Hair follicular keratinocyte (primary cell): ENCODE data around the gene S100Z. TPM values are rescaled to one million over a fixed set of nuclear protein-coding genes. Genes with fewer than 3 reads are reported as not detected.

Source experiments
- total RNA-seq: library from RNA; depleted of rRNA; stranded (reverse); fragments of >200 nt; gene quantifications from 2 replicates; pipeline ENCODE4 v1.2.3, GENCODE V29; 2015

S100Z gene
- not detected in 2 replicates for total RNA-seq

DNA sequence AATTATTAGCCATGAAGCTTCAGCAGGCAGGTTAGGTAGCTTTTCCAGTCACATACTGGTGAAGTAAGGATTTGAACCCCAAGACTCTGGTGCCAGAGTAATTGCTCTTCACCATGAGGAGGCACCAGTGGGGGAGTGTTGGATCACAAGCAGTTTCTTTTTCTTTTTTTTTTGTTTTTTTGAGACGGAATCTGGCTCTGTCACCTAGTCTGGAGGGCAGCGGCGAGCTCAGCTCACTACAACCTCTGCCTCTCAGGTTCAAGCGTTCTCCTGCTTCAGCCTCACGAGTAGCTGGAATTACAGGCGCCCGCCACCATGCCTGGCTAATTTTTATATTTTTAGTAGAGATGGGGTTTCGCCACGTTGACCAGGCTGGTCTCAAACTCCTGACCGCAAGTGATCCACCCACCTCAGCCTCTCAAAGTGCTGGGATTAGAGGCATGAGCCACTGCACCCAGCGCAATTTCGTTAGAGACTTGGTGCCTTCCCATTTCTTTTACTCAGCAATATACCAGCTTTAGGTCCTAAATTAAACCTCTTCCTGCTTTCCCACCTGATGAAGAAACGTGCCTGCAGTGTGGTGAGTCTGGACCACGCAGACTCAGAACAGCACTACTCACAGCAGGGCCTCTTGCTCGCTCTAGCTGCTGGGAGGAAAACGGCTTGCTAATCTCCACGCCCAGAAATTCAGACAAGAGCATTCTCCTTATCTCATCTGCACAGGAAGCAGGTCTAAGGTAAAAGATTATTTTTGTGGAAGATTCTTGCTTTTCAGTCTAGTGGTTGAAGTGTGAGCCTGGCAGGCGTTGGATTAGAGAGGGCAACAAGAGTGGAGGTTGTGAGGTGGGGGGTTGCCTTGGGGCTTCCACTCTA is at the start of gene S100Z:
S100Z (plus strand) TSS at position 596 of the 873 bp plus-strand sequence. CDS start 25,346 bp downstream, outside the sequence.

DNA sequence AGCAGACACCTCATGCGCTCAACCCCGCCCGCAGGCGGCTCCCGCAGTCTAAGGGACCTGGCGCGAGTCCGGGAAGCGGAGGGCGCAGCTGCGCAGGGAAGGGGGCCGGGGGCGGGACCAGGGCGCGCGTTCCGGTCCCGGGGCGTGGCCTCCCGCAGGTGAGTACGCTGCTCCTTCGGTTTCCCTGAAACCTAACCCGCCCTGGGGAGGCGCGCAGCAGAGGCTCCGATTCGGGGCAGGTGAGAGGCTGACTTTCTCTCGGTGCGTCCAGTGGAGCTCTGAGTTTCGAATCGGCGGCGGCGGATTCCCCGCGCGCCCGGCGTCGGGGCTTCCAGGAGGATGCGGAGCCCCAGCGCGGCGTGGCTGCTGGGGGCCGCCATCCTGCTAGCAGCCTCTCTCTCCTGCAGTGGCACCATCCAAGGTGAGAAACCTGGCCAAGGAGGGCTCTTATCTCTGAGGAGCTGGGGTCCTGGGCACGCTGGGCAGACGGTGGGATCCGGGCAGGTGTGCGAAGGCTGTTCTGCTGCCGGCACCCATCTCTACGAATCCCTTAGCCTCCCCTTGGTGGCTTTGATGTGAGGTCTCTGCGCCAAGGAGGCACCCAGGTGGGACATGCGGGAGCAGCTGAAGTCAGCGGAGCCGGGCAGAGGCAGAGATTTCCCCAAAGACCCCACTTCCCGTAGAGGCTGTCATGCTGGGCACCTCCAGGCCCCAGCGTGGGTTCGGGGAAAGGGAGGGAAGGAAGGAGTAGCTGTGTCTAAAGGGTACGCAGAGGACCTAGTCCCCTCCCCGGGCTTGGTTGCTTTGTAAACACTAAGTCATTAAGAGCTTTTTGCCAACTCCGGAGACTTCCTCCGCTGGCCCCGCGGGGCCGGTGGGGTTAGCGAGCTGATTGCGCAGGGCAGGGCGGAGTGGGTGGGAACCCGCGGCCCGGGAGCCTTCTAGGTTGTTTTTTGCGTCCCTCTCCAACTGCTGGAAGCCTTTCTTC is 30.7 kb upstream of the S100Z start, which contains the start of gene F2RL1:
F2RL1 (plus strand) TSS at position 187 of the 988 bp plus-strand sequence; CDS start at position 340, 153 bp downstream.

DNA sequence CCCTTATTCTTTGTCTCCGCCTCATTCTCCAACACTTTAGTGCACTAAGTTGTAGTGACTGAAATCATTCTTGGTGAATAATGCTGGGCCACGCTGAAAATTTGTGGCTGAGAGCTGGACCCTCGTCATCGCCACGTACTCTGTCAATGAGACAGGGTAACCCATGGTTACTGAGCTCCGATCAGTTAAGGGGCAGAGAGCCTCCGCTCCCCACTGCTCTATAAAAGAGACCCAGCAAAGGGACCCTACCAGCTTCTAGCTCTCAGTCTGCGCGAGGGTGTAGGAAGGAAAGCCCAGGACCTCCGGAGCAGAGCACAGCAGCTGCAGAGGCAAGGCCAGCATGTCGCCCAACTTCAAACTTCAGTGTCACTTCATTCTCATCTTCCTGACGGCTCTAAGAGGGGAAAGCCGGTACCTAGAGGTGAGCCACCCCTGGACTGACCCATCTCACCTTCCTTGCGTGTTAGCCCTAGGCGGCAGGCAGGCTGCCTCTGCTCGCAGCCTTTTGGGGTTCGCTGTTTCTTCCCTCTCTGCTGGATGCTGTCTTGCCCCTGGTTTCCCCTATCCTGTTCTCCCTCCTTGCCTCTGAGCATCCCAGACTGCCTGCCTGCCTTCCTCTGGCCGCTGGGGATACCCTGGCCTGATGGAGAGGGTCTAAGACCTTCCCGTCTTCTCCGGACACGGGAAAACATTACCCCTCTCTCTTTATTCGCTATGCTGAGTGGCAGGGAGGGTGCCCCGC is 103.2 kb downstream of the S100Z start, which contains the start of gene CRHBP:
CRHBP (plus strand) TSS at position 251 of the 742 bp plus-strand sequence; CDS start at position 341, 90 bp downstream.

Other genes starting within 250 kb of the S100Z start
- gene F2RL2, start 226.6 kb upstream of the S100Z start, total RNA-seq: 0.27 TPM in 1 of 2 replicates, not detected in the other
- 26.5 and 44.0 TPM in 2 replicates for gene F2R, start 133.9 kb upstream of the S100Z start, total RNA-seq
- gene F2RL1, start 31.0 kb upstream of the S100Z start, total RNA-seq: 47.1 and 69.0 TPM in 2 replicates
- gene CRHBP, start 103.0 kb downstream of the S100Z start, total RNA-seq: not detected in 2 replicates
- 13.0 and 19.2 TPM in 2 replicates for gene AGGF1, start 180.4 kb downstream of the S100Z start, total RNA-seq
- gene ZBED3, start 237.3 kb downstream of the S100Z start, total RNA-seq: 0.49 and 1.6 TPM in 2 replicates